NCI-H345 treated with DMSO at 0.1 percent for 48 hours (cell line): Measurements from ENCODE around the gene LYZ.

Experiments
- DNase-seq: peaks from one replicate; lab custom pipeline; 2025; ENCODE audit not compliant: unreplicated experiment; lab: John Stamatoyannopoulos, UW

LYZ gene

DNA sequence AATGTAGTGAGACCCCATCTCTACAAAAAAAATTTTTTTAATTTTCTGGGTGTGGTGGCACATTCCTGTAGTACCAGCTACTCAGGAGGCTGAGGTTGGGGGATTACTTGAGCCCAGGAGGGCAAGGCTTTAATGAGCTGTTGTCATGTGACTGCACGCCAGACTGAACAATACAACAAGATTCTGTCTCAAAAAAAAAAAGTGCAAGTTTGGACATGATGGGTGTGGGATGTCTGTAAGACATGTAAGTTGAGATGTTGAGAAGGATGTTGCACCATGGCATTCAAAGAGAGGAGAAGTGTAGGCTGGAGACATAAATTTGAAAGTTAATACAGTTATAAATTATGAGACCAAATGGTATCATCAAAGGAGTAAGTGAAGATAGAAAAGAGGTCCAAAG is 34.9 kb downstream of the LYZ start:
- DNase-seq, result no peak

DNA sequence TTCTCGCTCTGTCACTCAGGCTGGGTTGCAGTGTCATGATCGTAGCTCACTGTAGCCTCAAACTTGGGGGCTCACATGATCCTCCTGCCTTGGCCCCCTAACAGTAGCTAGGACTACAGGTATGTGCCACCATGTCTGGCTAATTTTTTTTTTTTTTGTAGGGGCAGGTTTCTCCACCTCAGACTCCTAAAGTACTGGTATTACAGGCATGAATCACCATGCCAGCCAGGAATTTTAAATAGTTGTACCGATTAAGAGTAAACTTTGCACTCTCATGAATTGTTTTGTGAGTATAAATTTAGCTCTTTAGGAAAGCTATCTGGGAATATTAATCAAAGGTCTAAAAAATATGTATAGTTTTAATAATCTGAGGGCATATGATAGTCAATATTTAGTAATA is 36.9 kb downstream of the LYZ start:
- DNase-seq, result no peak

DNA sequence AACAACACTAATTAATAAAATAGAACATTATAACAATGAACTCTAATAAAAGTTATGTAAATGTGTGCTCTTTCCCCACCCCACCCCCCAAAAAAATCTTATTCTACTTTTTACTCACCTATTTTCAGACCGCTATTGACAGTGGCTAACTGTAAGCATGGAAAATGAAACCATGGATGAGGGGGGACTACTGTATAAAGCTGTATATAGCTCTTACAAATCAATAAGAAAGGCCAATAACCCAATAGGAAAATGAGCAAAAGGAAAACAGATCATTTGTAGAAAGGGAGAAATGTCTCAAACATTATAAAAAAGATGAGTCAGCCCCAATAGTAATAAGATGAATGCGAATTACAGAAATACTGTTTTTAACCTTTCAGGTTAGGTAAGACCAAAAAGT is 38.7 kb downstream of the LYZ start:
- no peak for DNase-seq

DNA sequence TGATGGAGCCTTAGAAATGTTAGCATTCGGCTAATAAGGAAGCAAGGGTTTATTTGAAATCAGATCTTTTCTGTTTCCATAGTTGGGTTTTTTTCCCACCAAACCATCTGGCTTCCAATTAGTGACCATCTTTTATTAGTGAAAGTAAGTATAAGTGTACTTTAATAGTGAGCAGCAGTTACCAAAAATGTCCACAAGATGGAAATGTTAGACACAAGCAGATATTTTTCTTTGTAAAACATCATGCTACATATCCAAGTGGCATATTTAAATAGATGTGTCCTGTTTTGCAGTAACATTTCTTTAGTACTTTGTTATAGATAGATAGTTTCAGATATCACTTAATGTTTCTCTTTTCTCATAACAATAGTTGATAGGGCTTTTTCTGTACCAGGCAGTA is 40.2 kb downstream of the LYZ start:
- no peak for DNase-seq

DNA sequence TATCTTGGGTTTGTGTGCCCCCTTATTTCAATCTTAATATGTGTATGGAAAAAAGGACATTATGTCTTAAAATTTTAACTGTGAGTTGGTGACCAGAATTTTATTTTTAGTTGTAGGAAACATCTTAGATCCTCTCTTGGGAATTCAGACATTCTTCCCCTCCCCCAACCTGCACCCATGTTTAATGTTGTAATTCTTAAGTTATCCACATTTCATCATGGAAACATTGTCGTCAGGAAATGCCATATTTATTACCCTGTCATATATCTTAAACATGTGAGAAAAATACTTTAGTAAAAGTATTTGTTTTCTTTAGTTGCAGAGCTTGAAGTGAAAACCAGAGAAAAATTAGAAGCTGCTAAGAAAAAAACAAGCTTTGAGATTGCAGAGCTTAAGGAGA is 41.6 kb downstream of the LYZ start:
- DNase-seq, result no peak

DNA sequence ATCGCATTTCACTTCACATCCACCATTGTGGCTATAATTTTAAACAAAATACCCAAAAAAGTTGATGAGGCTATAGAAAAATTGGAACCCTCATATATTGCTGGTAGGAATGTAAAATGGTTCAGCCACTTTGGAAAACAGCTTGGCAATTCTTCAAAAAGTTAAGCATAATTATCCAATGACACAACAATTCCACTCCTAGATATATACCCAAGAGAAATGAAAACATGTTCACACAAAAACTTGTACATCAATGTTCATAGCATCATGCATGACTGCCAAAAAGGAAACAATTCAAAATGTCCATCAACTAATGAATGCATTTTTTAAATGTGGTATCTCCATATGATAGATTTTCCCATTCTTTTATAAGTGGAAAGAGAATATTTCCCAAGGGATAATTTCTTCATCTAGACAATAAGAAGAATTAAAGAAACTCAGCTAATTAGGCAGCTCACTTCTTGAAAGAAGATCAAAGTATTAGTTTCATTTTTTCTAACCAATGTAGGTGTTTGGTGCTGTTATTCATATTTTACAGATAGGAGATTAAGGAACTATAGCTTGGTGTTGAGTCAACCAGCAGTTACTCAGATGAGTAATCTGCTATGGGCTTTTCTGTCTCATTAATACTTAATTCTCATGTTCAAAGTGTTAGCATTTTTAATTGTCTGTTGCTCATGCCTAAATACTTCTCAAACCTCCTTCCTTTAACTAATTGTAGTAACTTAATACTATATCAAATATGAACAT is 44.2 kb downstream of the LYZ start:
- no peak for DNase-seq

DNA sequence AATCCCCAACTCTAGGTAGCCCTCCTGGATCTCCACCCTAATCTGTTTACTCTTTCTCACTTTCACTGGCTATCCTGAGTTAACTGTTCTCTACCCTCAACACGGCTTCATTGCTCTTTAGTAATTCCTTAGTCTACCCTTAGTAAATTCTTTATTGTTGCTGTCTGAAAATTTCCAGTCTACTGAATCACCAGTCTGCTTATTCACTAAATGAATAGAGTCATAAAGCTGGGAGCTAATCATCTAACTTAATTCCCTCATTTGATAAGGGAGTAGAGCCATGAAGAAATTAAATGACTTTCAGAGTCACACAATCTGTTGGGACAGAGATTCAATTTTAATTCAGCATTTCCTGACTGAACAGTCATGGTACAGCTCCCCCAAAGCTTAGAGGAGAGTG is 47.9 kb downstream of the LYZ start:
- no peak for DNase-seq

DNA sequence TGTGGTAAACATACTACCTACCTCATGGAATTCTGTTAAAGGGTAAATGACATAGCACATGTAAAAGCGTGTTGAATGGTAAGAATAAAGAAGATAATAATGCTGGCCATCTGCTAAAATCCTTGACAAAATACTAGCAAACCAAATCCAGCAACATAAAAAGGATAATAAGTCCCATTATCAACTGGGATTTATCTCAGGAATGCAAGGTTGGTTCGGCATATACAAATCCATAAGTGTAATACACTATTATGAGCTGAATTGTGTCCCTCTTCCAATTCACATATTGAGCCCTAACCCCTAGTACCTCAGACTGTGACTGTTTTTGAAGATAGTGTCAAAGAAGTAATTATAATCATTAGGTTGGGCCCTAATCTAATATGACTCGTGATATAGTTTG is 48.8 kb downstream of the LYZ start:
- DNase-seq, result no peak

DNA sequence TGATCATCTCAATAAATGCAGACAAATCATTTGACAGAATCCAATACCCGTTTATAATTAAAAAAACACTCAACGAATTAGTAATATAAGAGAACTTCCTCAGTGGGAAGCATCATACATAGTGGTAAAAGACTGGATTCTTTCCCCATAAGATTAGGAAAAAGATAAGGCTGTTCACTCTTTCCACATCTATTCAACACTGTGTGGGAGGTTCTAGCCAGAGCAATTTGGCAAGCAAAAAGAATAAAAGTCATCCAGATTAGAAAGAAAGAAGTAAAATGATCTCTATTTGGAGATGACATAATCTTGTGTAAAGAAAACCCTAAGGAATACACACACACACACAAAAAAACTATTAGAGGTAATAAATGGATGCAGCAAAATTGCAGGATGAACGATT is 49.8 kb downstream of the LYZ start:
- no peak for DNase-seq

DNA sequence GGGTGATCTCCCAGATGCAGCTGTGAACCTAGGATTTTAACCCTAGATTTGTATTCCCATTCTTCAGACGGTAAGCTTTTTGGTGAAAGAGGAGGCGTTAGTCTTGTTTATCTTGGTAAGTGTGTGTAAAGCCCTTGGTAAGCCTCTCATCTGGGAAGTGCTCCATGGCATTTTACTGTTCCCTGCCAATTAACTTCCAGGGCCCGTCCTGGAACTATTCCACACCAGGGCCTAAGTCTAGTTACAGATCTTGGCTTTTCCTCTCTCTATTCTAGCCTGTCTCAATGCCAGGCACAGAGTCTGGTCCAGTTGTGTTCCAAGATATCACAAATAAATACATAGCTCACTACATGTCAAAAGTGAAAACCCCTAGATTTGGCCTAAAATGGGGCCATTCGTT is 53.8 kb downstream of the LYZ start:
- DNase-seq, result no peak
